OCI-LY1 (cell line): ENCODE results near the gene HNRNPLL.

Experiments
- EZH2 ChIP-seq: fragments of 200-600 bp; sonication (generic), shearing (Covaris generic); IDR thresholded peaks from 2 replicates; pipeline ENCODE4 v1.8.0; 2017; ENCODE audit warnings: borderline replicate concordance, mixed run types, mild to moderate bottlenecking, antibody characterized with exemption, low read length, moderate library complexity, mixed read lengths
- TF ChIP-seq, protein P1 (sequence below): fragments of 200-600 bp; sonication (generic), shearing (Covaris generic); IDR thresholded peaks from 2 replicates; pipeline ENCODE4 v1.5.1; 2017; ENCODE audit warnings: mild to moderate bottlenecking, antibody characterized with exemption, low read length, moderate library complexity, mixed read lengths

DNA sequence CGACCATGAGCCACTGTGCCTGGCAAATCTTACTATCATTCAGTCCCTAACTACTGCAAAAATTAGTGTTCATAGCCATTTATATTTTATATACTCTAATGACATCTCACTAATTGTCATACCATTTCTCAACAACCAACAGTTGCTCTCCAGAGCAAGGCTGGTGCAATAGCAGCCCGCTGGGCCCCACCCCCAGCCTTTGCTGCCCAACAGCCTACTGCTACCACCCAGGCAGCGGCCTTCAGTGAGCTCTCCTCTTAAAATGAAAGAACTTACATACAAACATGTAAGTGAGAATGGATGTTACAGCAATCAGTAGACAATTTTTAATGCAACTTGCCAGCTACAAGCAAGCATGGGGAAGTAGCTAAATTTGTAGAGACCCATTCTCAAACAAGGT is 90.5 kb downstream of the HNRNPLL start:
- TF ChIP-seq, protein P1, sequence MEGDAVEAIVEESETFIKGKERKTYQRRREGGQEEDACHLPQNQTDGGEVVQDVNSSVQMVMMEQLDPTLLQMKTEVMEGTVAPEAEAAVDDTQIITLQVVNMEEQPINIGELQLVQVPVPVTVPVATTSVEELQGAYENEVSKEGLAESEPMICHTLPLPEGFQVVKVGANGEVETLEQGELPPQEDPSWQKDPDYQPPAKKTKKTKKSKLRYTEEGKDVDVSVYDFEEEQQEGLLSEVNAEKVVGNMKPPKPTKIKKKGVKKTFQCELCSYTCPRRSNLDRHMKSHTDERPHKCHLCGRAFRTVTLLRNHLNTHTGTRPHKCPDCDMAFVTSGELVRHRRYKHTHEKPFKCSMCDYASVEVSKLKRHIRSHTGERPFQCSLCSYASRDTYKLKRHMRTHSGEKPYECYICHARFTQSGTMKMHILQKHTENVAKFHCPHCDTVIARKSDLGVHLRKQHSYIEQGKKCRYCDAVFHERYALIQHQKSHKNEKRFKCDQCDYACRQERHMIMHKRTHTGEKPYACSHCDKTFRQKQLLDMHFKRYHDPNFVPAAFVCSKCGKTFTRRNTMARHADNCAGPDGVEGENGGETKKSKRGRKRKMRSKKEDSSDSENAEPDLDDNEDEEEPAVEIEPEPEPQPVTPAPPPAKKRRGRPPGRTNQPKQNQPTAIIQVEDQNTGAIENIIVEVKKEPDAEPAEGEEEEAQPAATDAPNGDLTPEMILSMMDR = no peak
- TF ChIP-seq EZH2 = no peak
